ENCODE data around the gene BACH1. TPM values are rescaled to one million over a fixed set of nuclear protein-coding genes. Genes with fewer than 3 reads are reported as not detected.

BACH1 gene
- total and polyA plus RNA-seq, 10 of the 15 experiments (the other 5 are each of a cell fraction or from before 2014, with no cell fraction given) = 3.2 to 25.7 (median 10.5) TPM

GRCh38 chr21:29308456-29308783 lies 9.7 kb downstream of the BACH1 start (continued):
- TF ChIP-seq IRF3 (IDR thresholded peaks at IDR 0.05) (no peak), BACH1 (IDR thresholded peaks at IDR 0.05; ENCODE audit: borderline replicate concordance) (no peak), GATAD2B (conservative IDR thresholded peaks at IDR 0.05; ENCODE audit: low read depth) (no peak), SMC3 (IDR thresholded peaks at IDR 0.05; ENCODE audit: borderline replicate concordance, low read length) (no peak), IRF4 (IDR thresholded peaks at IDR 0.05; ENCODE audit: low read depth, low read length) (no peak), JUNB (IDR thresholded peaks at IDR 0.05) (no peak), NFYA (IDR thresholded peaks at IDR 0.05; ENCODE audit: borderline replicate concordance, low read depth, low read length) (no peak), GABPA (IDR thresholded peaks at IDR 0.05; ENCODE audit: low read depth) (no peak), ZSCAN29 (IDR thresholded peaks at IDR 0.05) (no peak), MYB (IDR thresholded peaks at IDR 0.05; ENCODE audit: borderline replicate concordance, low read depth, low read length) (no peak), MEF2B (IDR thresholded peaks at IDR 0.05; ENCODE audit: partially characterized antibody, poor library complexity, severe bottlenecking) (no peak)
- TF ChIP-seq, protein P1, sequence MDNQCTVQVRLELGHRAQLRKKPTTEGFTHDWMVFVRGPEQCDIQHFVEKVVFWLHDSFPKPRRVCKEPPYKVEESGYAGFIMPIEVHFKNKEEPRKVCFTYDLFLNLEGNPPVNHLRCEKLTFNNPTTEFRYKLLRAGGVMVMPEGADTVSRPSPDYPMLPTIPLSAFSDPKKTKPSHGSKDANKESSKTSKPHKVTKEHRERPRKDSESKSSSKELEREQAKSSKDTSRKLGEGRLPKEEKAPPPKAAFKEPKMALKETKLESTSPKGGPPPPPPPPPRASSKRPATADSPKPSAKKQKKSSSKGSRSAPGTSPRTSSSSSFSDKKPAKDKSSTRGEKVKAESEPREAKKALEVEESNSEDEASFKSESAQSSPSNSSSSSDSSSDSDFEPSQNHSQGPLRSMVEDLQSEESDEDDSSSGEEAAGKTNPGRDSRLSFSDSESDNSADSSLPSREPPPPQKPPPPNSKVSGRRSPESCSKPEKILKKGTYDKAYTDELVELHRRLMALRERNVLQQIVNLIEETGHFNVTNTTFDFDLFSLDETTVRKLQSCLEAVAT (IDR thresholded peaks at IDR 0.05) = no peak

All from GM12878 (cell line).